Stimulated activated CD4-positive, alpha-beta T cell treated with anti-CD3 and anti-CD28 coated beads, TNF-alpha, amount 100 ng/mL, for 48 hours (primary cell): ENCODE measurements around the gene MACF1.
"Not testable (repeated sequence)": the region's sequence is repeated elsewhere in the genome, so short reads cannot be mapped to it uniquely, and the experiment has no call there.

Experiments used
- DNase-seq, 3 donors: peaks; one replicate each; pipeline ENCODE4 v3.0.0-alpha.2; 2020; ENCODE audit warnings: low read depth in 3 of 3

MACF1 gene

DNA sequence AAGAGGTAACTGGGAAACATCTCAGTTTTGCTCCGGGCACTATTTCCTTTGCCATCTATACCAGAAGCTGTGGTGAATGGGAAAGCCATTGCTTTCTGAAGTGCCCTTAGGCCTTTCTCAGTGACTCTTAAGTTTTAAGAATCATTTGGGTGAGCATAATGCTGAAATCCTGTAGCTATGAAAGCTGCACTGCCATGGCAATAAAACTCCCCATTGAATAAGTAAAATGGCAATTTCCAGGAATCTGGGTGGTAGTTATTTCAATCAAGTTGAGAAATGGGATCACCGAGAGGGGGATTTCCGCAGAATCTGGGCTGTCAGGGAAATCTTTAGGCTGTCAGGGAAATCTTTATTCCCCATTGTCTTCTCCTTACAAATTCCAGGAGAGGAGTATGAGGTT lies 26.8 kb upstream of the MACF1 start:
- DNase-seq = no peak

DNA sequence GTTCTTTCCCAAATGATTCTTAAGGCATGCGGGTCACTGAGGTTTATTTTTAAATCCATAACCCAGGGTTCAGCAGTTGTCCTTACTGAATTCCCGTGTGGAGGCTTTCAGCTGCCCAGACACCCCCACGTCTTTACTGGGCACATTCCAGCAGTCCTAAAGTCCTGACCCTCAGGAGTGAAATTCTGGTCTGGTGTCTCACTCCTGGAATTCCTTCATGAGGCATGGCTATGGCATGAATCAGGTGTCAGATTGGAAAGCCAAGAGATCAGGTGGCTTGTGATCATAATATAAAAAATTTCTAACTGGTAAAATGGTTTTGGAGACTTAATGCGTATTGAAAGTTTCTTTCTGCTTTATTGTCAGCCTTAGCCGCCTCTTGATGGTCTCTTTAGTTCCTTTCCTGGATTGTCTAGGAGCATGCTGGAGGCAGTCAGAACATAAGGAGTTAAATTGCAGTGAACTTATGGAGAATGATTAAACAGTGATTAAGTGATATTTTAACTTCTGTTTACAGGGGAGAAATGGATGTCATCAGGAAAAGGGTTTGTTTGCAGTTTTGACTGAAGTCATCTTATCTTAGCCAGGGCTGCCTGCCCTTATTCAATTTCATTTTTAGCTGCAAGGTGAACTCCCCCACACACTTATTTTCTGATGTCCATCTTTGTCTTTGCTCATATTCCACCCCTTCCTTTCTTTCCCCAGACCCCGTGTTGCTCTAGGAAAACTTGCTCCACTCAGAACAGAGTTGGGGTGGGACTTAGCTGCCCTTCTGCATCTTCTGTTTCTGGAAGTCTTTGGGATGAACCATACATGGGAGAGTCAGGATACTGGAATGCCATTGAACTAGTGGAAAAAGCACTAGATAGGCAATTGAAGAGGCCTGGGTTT lies 25.7 kb upstream of the MACF1 start:
- DNase-seq = no peak

DNA sequence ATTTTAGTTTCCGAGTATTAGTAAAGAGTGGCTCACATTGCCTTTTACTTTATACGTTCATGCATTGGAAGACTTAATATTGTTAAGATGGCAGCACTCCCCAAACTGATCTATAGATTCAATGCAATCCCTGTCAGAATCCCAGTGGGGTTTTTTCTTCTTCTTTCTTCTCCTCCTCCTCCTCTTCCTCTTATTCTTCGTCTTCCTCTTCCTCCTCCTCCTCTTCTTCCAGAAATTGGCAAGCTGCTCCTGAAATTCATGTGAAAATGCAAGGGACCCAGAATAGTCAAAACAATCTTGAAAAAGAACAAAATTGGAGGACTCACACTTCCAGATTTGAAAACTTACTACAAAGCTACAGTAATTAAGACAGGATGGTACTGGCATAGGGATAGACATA lies 23.2 kb upstream of the MACF1 start:
- no peak for DNase-seq

DNA sequence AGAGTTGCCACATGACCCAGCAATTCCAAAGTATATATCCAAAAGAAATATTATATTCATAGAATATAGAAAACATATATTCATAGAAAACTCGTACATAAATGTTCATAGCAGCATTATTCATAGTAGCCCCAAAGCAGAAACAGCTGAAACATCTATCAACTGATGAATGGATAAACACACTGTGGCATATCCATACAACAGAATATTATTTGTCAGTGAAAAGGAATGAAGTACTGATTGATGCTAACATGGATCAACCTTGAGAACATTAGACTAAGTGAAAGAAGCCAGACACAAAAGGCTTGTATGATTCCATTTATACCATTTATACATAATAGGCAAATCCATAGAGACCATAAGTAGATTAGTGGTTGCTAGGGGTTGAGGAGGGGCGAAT lies 21.7 kb upstream of the MACF1 start:
- no peak for DNase-seq

DNA sequence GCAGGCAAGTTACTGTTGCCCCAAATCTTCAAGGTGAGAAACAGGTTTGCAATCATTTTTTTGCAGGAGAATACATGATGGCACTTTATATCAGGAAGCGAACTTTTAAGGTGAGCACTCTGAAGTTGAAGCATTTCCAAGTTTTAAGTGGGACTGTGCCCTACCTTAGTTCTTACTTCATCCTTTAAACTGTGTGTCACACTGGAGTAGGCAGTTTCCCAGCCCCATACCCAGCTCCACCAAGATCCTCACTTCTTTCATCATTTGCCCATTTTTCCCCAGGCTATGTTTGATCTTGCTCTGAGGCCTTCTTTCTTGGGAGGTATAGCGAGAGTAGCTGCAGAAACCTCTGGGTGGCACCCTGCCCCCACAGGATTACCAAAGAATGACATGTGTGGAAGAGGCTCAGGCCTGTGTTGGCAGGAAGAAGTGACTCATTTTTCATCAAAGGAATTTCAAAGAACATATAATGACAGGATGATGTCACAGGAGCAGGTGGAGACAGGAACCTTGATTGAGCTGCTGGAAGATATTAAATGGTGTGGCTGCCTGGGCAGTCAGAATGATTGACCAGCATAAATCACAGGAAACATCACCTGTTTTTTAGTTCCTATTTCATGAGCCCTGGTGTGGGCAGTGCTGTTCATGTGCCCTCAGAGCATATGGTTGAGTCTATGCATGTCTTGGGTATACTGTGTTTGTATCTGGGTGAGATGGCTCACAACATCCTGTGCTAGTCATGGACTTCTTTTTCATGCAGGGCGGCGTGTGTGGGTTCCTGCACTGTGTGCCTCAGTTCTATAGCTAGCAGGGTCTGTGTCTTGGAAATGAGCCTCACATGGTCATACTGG lies 20.8 kb upstream of the MACF1 start:
- DNase-seq = peak; percentile 59 to 74 (median 61)

DNA sequence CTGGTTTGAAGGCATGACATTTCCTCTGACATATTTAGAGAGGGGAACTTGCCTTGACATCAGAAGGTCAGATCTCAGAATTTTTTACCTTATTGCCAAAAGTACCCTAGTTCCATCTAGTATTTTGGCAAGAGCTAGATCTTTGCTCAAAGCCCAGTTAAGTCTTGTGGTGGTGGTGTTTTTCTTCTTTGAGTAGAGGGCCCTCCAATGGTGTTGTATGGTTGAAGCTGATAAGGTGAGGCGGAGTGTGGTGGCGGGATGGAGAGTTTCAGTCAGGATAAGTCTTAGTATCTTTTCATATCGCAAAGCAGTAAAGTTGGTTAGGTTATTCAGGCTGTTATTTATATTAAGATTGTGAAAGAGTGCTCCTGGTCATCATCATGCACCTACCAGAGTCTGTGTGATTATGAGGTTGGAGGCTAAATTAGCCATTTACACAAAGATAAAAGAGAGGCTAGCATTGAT lies 20.1 kb upstream of the MACF1 start:
- no peak for DNase-seq

DNA sequence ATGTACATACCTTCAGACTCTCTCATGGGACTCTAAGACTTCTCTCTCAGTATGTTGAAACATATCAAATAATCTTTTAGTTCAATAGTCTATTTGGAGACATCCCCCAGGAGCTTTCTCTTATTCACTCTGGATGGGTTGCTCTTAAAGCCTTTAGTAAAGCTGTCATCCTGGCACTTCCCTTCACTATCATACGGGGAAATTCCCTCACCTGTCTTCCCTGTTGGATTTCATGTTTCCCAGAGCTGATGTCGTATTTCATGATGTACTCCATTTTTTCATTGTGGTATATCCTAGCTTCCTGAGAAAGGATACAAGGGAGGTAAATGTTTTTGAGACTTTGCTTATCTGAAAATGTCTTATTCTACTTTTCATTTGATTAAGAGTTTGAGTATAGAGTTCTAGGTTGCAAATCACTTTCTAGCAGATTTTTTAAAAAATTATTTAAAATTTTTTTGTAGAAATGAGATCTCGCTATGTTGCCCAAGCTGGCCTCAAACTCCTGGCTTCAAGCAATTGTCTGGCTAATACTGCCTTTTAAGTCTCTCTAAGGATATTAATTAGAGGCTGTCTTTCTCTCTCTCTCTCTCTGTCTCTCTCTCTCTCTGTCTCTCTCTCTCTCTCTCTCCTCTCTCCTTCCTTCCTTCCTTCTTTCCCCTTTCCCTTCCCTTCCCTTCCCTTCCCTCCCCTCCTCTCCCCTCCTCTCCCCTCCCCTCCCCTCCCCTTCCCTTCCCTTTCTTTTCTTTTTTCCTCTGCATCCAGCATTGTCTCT lies 17.0 kb upstream of the MACF1 start:
- DNase-seq = no peak

DNA sequence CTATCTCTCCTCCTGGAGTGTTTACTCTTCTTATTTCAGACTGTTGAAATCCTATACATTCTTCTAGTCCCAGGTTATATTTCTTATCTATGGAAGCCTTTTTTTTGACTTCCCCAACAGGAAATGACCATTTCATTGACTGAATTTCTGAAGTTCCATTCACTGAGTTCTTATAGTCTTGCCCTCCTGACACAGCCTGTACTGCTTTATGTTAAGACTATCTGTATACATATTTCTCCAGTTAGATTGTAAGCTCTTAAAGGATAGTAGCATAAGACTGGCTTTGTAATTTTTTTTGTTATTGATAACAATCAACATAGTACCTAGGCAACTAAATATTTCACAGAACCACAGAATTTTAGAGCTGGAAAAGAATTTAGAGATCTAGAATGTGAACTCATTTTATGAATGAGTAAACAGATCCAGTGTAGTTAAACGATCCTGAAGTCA lies 14.9 kb upstream of the MACF1 start:
- DNase-seq = no peak

DNA sequence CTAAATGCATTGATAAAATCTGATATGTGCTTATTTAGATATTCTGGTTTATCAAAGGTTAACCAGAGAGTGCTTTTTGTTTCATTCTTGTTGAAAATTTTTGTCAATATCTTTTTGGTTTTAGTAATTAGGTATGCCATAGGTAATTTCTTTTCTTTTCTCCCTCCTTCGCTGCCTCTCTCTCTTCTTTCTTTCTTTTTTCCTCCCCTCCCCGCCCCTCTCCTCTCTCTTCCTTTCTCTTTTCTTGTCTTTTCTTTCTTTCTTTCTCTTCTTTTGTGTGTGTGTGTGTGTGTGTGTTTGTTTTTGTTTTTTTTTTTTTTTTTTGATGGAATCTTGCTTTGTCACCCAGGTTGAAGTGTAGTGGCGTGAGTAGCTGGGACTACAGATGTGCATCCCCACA lies 14.4 kb upstream of the MACF1 start:
- no peak for DNase-seq

DNA sequence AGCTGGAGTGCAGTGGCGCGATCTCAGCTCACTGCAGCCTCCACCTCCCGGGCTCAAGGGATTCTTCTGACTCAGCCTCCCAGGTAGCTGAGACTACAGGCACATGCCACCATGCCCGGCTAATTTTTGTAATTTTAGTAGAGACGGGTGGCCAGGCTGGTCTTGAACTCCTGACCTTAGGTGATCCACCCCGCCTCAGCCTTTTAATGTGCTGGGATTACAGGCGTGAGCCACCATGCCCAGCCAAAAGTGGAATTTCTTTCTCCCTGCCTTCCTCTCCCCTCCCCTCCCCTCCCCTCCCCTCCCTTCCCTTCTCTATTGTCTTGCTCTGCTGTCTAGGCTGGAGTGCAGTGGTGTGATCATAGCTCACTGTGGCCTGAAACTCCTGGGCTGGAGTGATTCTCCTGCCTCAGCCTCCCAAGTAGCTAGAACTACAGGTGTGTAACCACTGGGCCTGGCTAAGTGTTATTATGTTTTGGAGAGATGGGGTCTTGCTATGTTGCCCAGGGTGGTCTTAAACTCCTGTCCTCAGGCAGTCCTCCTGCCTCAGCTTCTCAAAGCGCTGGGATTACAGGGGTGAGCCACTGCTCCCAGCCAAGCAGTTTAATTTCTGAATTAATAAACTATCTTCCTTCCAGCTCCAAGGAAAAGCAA lies 10.0 kb upstream of the MACF1 start:
- DNase-seq = no peak

DNA sequence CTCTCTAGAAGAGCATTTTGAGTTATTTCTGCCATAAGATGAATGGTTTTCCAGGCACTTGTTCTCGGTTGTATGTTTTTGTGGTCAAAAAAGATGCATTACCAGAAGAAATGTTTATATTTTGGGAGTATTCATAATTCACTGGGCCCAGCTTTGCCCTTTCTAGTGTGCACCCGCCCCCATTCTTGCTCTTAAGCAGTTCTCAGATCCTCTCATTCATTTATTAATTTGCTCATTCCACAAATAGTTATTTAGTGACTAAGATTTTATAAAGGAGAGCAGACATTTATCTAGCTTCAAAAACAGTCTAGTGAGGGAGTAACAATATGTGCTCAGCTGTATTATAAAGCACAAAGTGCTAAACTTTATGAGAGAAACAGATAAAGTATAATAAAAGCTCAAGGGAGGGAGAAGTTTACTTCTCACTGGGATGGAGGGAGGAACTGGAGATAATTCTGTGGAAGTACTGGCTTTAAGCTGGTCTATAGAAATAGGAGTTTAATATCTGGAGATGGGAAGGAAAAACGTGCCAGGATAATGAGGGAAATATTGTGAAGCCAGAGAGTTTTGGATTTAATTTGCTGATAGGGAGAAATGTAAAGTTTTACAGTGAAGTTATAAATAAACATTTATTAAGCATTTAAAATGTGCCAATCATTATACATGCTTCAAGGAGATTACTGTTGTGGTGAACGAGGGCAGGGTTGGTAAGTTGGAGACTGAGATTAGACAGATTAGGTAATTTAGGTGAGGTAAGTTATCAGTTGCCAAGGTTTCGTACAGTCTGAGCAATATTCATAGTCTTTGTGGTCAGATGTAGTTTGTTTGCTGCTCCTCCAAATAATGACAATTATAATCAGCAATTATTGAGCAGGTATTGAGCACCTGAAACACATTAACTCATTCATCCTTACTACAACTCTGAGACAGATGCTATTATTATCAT lies 9.1 kb upstream of the MACF1 start:
- DNase-seq = no peak

DNA sequence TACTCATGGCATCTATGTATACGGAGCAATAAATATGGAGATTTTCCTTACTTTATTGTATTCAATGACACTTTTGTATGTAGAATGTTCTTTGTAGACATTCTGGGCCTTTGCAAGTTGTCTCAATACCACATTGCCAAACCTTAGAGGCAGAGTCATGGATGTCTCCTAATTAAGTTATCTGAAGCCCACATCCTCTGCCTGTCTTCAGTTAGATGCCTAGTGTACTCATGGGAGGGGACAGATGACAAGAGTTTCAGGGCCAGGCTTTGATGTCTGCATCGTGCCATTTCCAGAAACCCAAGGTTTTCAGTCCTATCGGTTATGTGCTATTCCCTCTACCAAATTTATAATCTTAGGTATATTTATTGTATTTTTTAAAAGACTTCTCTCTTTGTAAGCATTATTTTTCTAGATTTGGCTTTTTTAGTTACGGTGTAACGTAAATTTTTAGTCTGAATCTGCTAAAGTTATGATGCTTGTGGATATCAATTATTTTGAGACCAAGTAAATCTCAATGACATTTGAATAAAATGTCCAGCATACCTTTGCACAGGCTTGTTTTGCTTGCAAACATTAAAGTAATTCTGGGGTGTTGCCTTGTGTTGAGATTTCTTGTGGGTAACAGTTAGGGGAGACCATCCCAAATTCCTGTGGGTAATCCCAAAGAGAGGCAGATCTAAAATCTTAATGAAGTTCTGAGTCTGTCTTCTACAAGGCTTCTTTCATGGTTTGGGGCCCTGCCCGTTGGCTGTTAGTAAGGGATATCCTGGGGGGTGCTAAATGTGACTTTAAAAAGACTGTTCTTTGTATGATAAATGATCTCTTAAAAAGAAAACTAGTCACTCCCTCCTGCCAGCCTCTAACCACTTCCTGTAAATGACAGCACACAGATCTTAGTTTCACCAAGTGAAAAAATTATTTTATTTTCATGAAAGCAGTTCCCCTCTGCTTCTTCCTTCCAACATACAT lies 8.0 kb upstream of the MACF1 start:
- DNase-seq = no peak

DNA sequence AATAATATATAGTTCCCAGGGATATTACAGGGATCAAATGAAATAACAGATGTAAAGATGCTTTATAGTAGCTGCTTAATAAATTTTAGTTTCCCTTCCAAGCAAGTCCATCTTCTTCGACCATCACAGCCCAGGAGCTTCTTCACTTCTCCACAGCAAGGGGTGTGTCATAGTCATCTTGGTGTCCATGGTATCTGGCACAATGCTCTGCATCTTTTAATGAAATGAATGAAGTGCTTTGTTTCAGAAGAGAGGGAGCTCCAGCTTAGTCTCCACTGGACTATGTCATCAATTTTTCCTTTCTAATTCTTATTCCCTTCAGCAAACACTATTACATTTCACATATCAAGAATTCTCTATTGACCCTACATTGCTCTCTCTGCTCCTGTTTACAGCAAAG lies 4.9 kb upstream of the MACF1 start:
- no peak for DNase-seq

DNA sequence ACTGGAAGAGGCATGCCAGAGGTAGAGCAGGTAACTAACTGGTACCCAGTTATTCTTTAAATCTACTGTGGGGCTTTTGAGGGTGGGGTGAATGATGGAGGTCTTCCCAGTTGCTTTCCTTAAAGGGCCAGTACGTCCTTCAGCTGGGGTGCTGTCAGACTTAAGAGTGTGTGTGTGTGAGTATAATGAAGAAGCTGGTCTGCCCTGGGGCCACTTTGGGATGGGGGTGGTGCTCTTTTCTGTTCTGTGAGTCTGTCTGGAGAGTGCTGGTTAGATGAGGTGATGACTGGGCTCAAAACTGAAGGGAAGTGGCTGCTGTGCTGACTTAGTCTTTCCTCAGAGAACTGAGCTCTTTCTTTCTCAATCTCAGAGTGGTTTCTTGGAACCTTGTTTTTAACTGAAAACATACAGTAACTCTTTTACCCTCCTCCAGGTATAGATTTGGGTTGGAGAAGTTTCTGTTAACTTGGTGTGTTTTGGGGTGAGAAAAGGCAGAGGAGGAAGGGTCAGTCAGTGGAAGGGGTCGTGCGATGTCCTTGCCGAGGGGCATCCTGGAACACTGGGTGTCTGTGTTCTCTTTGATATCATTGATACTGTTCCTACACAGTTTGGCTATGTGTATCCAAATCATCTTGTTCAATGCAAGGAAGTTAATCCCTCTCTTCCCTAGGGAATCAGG lies 746 bp downstream of the MACF1 start:
- peak in 1 of 3 donors; percentile 64 for DNase-seq

DNA sequence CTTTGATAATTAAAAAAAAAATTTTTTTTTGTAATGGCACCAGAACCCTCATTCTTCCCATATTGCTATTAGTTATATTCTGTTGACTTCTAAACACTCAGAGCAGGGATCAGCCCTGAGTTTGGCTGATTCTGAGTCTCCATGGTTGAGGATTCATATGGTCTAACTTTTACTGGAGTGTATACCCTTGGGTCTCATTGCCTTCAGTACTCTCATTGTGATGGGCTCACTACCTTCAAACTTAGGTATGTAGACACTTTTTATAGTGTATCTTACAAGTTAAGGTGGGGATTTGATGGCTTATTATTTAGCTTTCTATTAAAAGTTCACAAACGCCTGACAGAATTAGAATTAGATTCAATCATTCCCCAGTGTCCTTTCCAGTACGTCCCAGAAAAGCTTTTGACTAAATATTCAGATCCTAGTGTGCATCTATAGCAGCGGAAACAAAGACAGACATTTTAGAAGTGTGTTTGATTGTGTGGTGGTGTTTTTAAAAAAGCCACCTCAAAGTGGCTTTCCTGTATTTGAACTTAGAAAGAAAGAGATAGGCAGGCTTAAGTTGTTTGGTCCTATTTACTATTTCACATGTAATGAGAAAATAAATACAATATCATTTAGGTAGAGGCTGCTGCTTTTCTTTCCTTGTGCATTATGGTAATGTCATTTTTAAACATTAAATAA lies 1.4 kb downstream of the MACF1 start:
- no peak for DNase-seq

DNA sequence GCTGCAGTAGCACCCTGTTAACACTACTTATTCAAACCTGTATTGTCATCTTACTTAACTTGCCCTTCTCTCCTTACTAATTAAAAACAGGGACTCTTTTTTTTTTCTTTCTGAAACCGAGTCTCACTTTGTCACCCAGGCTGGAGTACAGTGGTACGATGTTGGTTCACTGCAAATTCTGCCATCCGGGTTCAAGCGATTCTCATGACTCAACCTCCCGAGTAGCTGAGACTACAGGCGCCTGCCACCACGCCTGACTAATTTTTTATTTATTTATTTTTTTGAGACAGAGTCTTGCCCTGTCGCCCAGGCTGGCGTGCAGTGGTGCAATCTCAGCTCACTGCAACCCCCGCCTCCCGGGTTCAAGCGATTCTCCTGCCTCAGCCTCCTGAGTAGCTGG lies 3.9 kb downstream of the MACF1 start:
- not testable (repeated sequence) for DNase-seq

DNA sequence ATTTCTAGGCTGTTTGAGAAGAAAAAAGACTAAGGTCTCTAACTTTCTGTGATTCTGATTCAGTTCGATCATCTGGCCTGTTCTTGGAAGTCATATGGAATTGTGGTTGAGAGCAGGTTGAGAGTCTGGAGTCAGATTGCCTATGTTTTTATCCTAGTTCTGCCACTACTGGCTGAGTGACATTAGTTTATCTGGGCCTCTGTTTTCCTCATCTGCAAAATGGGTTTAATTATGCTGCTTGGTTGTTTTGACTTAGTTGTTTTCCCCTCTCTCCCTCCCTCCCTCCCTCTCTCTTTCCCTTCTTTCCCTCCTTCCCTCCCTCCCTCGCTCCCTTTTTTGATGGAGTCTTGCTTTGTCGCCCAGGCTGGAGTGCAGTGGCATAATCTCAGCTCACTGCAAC lies 6.2 kb downstream of the MACF1 start:
- DNase-seq = no peak

DNA sequence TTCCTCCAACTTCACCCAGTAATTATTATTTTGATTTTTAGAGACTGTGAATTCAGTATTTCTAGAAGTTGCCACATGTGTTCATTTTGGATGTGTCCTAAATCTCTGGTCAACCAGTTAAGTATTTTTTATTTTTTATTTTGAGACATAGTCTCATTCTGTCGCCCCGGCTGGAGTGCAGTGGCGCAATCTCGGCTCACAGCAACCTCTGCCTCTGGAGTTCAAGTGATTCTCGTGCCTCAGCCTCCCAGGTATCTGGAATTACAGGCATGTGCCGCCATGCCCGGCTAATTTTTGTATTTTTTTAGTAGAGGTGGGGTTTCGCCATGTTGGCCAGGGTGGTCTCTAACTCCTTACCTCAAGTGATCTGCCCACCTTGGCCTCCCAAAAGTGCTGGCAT lies 8.0 kb downstream of the MACF1 start:
- no peak for DNase-seq
